CD4-positive, alpha-beta T cell (primary cell): ENCODE data around the gene ANKRD13D. TPM values are rescaled to one million over a fixed set of nuclear protein-coding genes. Genes with fewer than 3 reads are reported as not detected.

Experiments
- ATAC-seq: fragments of 200-7000 bp; cut with Tn5 transposase; one replicate; pipeline ENCODE4 v1.10.0; 2022; ENCODE audit warnings: mild to moderate bottlenecking; ENCODE audit not compliant: poor library complexity
- CTCF ChIA-PET: fragments of 350-600 bp; sonication (Branson Sonifier 250); formaldehyde crosslinking; loops from one replicate; lab custom pipeline; 2021; ENCODE audit warnings: antibody characterized with exemption, inconsistent platforms; lab: Charles Lee
- POLR2A ChIA-PET: fragments of 350-600 bp; sonication (Branson Sonifier 250); formaldehyde crosslinking; loops from one replicate; lab custom pipeline; 2021; ENCODE audit warnings: antibody characterized with exemption, inconsistent platforms; lab: Charles Lee
- DNase-seq, 14 experiments: peaks; one replicate each; pipeline ENCODE4 v3.0.0-alpha.2; 2013 to 2020; ENCODE audit warnings: mixed read lengths in 2 of 14
- H3K27ac ChIP-seq, 2 donors: one replicate each; pipeline versions ENCODE4 v1.5.1 to v1.7.0; 2013; ENCODE audit warnings: low read length in 2 of 2, low read depth in 1 of 2, mild to moderate bottlenecking in 1 of 2
- H3K27me3 ChIP-seq, 2 experiments: 1 replicate in 1 of 2; 2 replicates in 1 of 2; pipeline versions ENCODE4 v1.6.1 to v1.7.0; 2013; ENCODE audit warnings: low read length in 2 of 2, control low read depth in 1 of 2, mild to moderate bottlenecking in 1 of 2, moderate library complexity in 1 of 2; ENCODE audit not compliant: insufficient read depth in 2 of 2, control insufficient read depth in 1 of 2
- H3K36me3 ChIP-seq: one replicate; pipeline ENCODE4 v1.6.1; 2013; ENCODE audit warnings: low read length, control low read depth; ENCODE audit not compliant: insufficient read depth
- H3K4me1 ChIP-seq: one replicate; pipeline ENCODE4 v1.6.1; 2013; ENCODE audit warnings: low read length, control low read depth; ENCODE audit not compliant: insufficient read depth
- H3K4me3 ChIP-seq: one replicate; pipeline ENCODE4 v1.5.1; 2013; ENCODE audit warnings: mild to moderate bottlenecking, low read length, moderate library complexity
- H3K9me3 ChIP-seq, 2 experiments: 1 replicate in 1 of 2; 2 replicates in 1 of 2; pipeline versions ENCODE4 v1.6.1 to v1.7.0; 2013; ENCODE audit warnings: low read length in 2 of 2, mild to moderate bottlenecking in 2 of 2, control low read depth in 1 of 2, moderate library complexity in 1 of 2; ENCODE audit not compliant: control insufficient read depth in 1 of 2, insufficient read depth in 1 of 2
- H3K27ac Mint-ChIP-seq: one replicate; pipeline ENCODE4 v1.8.0; 2020; ENCODE audit warnings: mixed read lengths
- H3K27me3 Mint-ChIP-seq: one replicate; pipeline ENCODE4 v1.8.0; 2021; ENCODE audit warnings: mixed read lengths
- H3K36me3 Mint-ChIP-seq: one replicate; pipeline ENCODE4 v1.8.0; 2021; ENCODE audit warnings: low read depth, mixed read lengths
- H3K4me1 Mint-ChIP-seq: one replicate; pipeline ENCODE4 v1.8.0; 2021; ENCODE audit warnings: low read depth, mixed read lengths
- H3K4me3 Mint-ChIP-seq: one replicate; pipeline ENCODE4 v1.8.0; 2020; ENCODE audit warnings: mild to moderate bottlenecking, mixed read lengths
- H3K9me3 Mint-ChIP-seq: one replicate; pipeline ENCODE4 v1.8.0; 2020; ENCODE audit warnings: mixed read lengths
- intact Hi-C, 2 experiments: fragments of 100-400 bp; cut with DNase I in 1 of 2; cut with micrococcal nuclease in 1 of 2; formaldehyde crosslinking; loops; one replicate each; pipeline versions ENCODE4 v1.15.1 to v1.9.0; 2023 to 2025; cut with DNase I, micrococcal nuclease
- total RNA-seq, 174 experiments: library from RNA in 2 of 174; stranded (reverse) in 2 of 174; gene quantifications; one replicate each; pipeline ENCODE4 v1.2.3 and lab custom pipeline; 2021 to 2026
- TF ChIP-seq, protein P1 (sequence below): fragments of 200-600 bp; IDR thresholded peaks from one replicate; pipeline ENCODE4 v1.8.0; 2022; ENCODE audit warnings: antibody characterized with exemption, mild to moderate bottlenecking

ANKRD13D gene
- total RNA-seq, 2 experiments from 2014 or later: 160 to 161 TPM

DNA sequence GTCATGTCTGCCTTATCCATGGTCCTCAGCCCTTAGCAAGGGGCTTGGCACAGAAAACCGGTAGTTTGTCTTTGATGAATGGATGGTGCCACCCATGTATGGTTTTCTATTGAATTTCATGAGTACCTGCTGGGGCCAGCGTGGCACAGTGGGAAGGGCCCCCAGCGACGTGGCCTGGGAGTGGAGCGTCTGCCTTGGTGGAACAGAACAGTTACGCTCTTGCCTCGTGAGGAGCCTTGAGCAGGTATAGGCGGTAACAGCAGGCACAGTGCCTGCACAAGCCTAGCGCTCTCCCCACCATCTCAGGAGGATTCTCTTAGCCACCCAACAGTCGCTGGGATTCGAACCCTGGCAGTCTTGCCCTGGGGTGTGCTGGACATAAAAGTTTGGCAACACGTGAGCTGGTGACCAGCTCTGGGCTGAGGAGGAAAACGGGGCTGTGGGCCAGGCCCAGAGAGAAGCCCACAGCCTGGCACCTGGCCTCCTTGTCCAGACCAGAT is 11.2 kb downstream of the ANKRD13D start:
- ChIA-PET POLR2A (interaction anchor here (0.7 to 5.6 kb wide), 4 partner anchors 12 to 42 kb away, joined by 3 to 54 read pairs (median 4); partner anchors contain the start of gene ANKRD13D), CTCF (interaction anchor here (2.1 kb wide), 1 partner anchor 17 kb away, joined by 5 read pairs; no protein-coding TSS in a partner anchor)
- DNase-seq: no peak
- no peak for ATAC-seq
- Mint-ChIP-seq H3K9me3 (peaks cover 7% of the 10 kb centered on the region), H3K27ac (no peak overlapping the region), H3K36me3 (peaks cover 58% of the 10 kb centered on the region), H3K27me3 (no peaks in the 10 kb centered on the region), H3K4me1 (peaks cover 23% of the 10 kb centered on the region), H3K4me3 (no peak overlapping the region)
- H3K4me1 ChIP-seq: peaks cover 33% of the 10 kb centered on the region
- TF ChIP-seq, protein P1, sequence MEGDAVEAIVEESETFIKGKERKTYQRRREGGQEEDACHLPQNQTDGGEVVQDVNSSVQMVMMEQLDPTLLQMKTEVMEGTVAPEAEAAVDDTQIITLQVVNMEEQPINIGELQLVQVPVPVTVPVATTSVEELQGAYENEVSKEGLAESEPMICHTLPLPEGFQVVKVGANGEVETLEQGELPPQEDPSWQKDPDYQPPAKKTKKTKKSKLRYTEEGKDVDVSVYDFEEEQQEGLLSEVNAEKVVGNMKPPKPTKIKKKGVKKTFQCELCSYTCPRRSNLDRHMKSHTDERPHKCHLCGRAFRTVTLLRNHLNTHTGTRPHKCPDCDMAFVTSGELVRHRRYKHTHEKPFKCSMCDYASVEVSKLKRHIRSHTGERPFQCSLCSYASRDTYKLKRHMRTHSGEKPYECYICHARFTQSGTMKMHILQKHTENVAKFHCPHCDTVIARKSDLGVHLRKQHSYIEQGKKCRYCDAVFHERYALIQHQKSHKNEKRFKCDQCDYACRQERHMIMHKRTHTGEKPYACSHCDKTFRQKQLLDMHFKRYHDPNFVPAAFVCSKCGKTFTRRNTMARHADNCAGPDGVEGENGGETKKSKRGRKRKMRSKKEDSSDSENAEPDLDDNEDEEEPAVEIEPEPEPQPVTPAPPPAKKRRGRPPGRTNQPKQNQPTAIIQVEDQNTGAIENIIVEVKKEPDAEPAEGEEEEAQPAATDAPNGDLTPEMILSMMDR: no peak
- no peaks in the 10 kb centered on the region for H3K27me3 ChIP-seq
- H3K9me3 ChIP-seq: peaks cover 7 to 14% of the 10 kb centered on the region in 2 experiments
- H3K27ac ChIP-seq: peak overlapping the region in 1 of 2 donors; percentile 21
- H3K4me3 ChIP-seq: no peak overlapping the region
- intact Hi-C loops: no loop called here
- peaks cover 59% of the 10 kb centered on the region for H3K36me3 ChIP-seq

DNA sequence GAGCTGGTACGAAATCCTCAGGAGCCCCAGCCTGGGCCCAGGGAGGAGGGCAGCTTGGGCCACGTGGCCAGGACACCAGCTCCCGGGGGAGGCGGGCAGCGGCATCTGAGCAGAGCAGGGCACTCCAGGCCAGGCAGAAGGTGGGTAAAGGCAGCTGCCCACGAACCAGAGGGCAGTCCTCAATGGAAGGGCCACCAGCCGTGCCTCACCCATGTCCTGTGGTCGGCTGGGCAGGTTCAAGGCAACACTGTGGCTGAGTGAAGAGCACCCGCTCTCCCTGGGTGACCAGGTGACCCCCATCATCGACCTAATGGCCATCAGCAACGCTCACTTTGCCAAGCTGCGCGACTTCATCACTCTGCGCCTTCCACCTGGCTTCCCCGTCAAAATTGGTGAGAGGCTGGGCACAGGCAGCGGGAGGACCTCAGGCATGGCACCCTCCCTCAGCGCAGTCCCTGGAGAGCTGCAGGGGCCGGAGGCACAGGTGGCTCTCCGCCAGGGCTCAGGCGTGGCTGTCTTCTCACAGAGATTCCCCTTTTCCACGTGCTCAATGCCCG is 11.7 kb downstream of the ANKRD13D start:
- H3K4me3 ChIP-seq: no peak overlapping the region
- Mint-ChIP-seq H3K4me3 (no peak overlapping the region), H3K27me3 (no peaks in the 10 kb centered on the region), H3K36me3 (peaks cover 53% of the 10 kb centered on the region), H3K4me1 (peaks cover 21% of the 10 kb centered on the region), H3K27ac (no peak overlapping the region), H3K9me3 (peaks cover 7% of the 10 kb centered on the region)
- H3K36me3 ChIP-seq: peaks cover 54% of the 10 kb centered on the region
- H3K27ac ChIP-seq: no peak overlapping the region
- H3K27me3 ChIP-seq: no peaks in the 10 kb centered on the region
- H3K4me1 ChIP-seq: peaks cover 37% of the 10 kb centered on the region
- no peak for ATAC-seq
- ChIA-PET CTCF (interaction anchor here (2.1 kb wide), 1 partner anchor 17 kb away, joined by 5 read pairs; no protein-coding TSS in a partner anchor), POLR2A (interaction anchor here (0.7 to 5.6 kb wide), 4 partner anchors 10 to 41 kb away, joined by 3 to 54 read pairs (median 4); partner anchors contain the start of gene ANKRD13D)
- intact Hi-C loops: no loop called here
- TF ChIP-seq, protein P1: no peak
- H3K9me3 ChIP-seq: peaks cover 3 to 9% of the 10 kb centered on the region in 2 experiments
- DNase-seq: peak in 1 of 14 experiments; percentile 2

DNA sequence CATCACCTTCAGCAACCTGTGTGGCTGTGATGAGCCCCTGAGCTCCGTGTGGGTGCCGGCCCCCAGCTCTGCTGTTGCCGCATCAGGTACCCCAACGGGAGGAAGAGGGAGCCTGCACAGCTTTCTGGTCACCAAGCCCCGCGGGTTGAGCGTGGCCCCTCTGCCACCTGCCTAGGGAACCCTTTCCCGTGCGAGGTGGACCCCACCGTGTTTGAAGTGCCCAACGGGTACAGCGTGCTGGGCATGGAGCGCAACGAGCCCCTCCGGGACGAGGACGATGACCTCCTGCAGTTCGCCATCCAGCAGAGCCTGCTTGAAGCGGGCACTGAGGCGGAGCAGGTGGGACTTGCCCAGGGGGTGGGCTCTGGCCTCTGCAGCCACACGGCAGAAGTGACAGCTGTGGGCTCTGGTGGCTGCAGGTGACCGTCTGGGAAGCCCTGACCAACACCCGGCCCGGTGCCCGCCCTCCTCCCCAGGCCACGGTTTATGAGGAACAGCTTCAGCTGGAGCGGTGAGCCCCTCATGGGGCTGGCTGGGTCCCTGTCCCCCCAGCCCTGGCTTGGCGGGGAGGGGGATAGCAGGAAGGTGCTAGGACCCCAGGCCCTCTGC is 12.3 kb downstream of the ANKRD13D start:
- Histone ChIP-seq H3K27ac (no peak overlapping the region), H3K27me3 (no peaks in the 10 kb centered on the region), H3K9me3 (peaks cover 0 to 4% of the 10 kb centered on the region in 2 experiments), H3K4me3 (no peak overlapping the region), H3K4me1 (peaks cover 37% of the 10 kb centered on the region), H3K36me3 (peaks cover 48% of the 10 kb centered on the region)
- peaks cover 15% of the 10 kb centered on the region for H3K4me1 Mint-ChIP-seq
- H3K4me3 Mint-ChIP-seq: no peak overlapping the region
- TF ChIP-seq, protein P1: no peak
- CTCF ChIA-PET: interaction anchor here (2.1 to 4.6 kb wide), 2 partner anchors 16 kb away, joined by 5 to 21 read pairs; no protein-coding TSS in a partner anchor
- H3K27me3 Mint-ChIP-seq: no peaks in the 10 kb centered on the region
- DNase-seq: peak in 2 of 14 experiments; percentile 2 to 32
- H3K36me3 Mint-ChIP-seq: peaks cover 47% of the 10 kb centered on the region
- H3K27ac Mint-ChIP-seq: no peak overlapping the region
- POLR2A ChIA-PET: interaction anchor here (0.7 to 5.6 kb wide), 5 partner anchors 11 to 51 kb away, joined by 3 to 54 read pairs (median 4); partner anchors contain the start of genes ANKRD13D and POLD4
- intact Hi-C loops: no loop called here
- H3K9me3 Mint-ChIP-seq: peaks cover 3% of the 10 kb centered on the region
- no peak for ATAC-seq
